Prostate gland (tissue), 2 donors: ENCODE data around the gene NXPE1.

ENCODE experiments used
- CTCF ChIP-seq, 4 experiments: fragments of 200-600 bp in 2 of 4; fragments of 450-650 bp in 2 of 4; sonication (generic) in 2 of 4; IDR thresholded peaks; 1 replicate in 3 of 4; 2 replicates in 1 of 4; pipeline ENCODE4 v1.5.1; 2016 to 2019; ENCODE audit warnings: antibody characterized with exemption in 4 of 4, mild to moderate bottlenecking in 2 of 4, moderate library complexity in 2 of 4
- POLR2A ChIP-seq: fragments of 450-650 bp; IDR thresholded peaks from one replicate; pipeline ENCODE4 v1.6.1; 2016; ENCODE audit warnings: antibody characterized with exemption, mild to moderate bottlenecking
- POLR2AphosphoS5 ChIP-seq: sonication (generic); formaldehyde crosslinking; IDR thresholded peaks from one replicate; pipeline ENCODE4 v1.6.1; 2017; ENCODE audit warnings: antibody characterized with exemption

DNA sequence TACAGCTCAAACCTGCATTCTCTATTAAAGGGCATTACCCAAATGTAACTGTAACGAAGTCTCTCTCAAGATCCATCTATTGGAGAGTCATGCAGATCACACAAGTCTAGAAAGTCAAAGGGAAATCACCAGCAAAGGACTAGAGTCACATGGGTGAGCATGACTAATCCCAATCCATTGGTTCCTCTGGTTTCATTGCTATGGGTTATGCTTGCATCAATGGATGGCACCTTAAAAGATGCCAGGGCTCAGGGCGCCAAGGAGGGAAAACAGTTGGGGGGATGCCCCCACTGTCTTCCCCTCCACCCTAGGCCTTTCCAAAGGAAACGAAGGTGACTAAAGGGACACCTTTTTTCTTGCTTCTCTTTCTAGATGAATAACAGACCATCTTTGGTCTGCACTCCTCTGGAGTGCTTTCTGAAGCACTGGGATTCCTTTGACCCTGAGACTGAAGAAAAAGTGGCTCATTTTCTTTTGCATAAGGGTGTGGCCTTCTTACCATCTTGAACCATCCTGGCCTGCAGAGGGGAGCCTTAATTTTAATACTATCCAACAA, 27.8 kb upstream of the NXPE1 start:
- no peak for TF ChIP-seq POLR2AphosphoS5
- no peak for TF ChIP-seq CTCF (IDR thresholded peaks at IDR 0.05)
- TF ChIP-seq POLR2A = no peak
